HEK293T (cell line): ENCODE data around the gene MYO18B.

ENCODE experiments used
- FOXA1 ChIP-seq: fragments of 450-650 bp; IDR thresholded peaks from 2 replicates; pipeline ENCODE4 v1.6.1; 2016; ENCODE audit warnings: mild to moderate bottlenecking
- SP1 ChIP-seq: fragments of 450-650 bp; IDR thresholded peaks from 2 replicates; pipeline ENCODE4 v1.6.1; 2017
- SUZ12 ChIP-seq: fragments of 450-650 bp; IDR thresholded peaks from 2 replicates; pipeline ENCODE4 v1.6.1; 2016; ENCODE audit warnings: mild to moderate bottlenecking

DNA sequence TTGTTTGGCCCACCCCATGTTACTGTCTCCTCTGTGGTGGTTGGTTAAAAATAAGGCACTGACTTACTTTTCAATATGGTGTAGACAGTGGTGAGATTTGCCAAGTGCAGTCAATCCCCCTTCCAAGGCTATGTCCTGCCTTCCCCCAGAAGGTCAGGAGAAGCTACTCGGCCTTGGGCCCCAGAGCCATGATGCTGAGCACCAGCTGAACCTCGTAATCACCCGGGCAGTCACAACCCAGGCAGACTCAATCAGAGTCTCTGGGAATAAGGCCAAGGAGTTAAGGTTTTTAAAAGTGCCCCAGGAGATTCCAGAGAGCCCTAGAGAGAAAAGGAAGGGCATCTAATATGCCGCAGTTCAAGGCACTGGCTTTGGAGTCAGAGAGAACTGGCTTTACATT, 23.8 kb downstream of the MYO18B start:
- no peak for TF ChIP-seq SUZ12
- no peak for TF ChIP-seq FOXA1
- TF ChIP-seq SP1 = no peak
